Subcutaneous abdominal adipose tissue (tissue), 5 donors: ENCODE measurements around the gene DHX29.

Source experiments
- H3K27ac ChIP-seq: one replicate; pipeline ENCODE4 v1.7.0; 2013; ENCODE audit warnings: low read depth, mild to moderate bottlenecking, inconsistent platforms, low read length, moderate library complexity
- H3K27me3 ChIP-seq, 5 donors: one replicate each; pipeline ENCODE4 v1.7.0; 2013; ENCODE audit warnings: low read length in 5 of 5, inconsistent platforms in 1 of 5; ENCODE audit not compliant: control insufficient read depth in 5 of 5, insufficient read depth in 4 of 5
- H3K36me3 ChIP-seq, 5 donors: one replicate each; pipeline ENCODE4 v1.7.0; 2013; ENCODE audit warnings: low read length in 5 of 5; ENCODE audit not compliant: control insufficient read depth in 5 of 5, insufficient read depth in 5 of 5
- H3K4me1 ChIP-seq, 5 donors: one replicate each; pipeline ENCODE4 v1.7.0; 2013; ENCODE audit warnings: low read length in 5 of 5, mild to moderate bottlenecking in 3 of 5, moderate library complexity in 1 of 5; ENCODE audit not compliant: control insufficient read depth in 5 of 5, insufficient read depth in 5 of 5
- H3K4me3 ChIP-seq, 5 donors: one replicate each; pipeline ENCODE4 v1.7.0; 2013; ENCODE audit warnings: low read length in 5 of 5, low read depth in 1 of 5
- H3K9ac ChIP-seq, 5 donors: one replicate each; pipeline ENCODE4 v1.7.0; 2013; ENCODE audit warnings: low read length in 5 of 5, mild to moderate bottlenecking in 4 of 5, moderate library complexity in 3 of 5
- H3K9me3 ChIP-seq, 5 donors: one replicate each; pipeline ENCODE4 v1.7.0; 2013; ENCODE audit warnings: low read length in 5 of 5; ENCODE audit not compliant: control insufficient read depth in 5 of 5
- donor health status: healthy.
- donor health status: healthy.
- donor health status: healthy.
- donor health status: healthy.
- donor health status: healthy.

Gene DHX29

DNA sequence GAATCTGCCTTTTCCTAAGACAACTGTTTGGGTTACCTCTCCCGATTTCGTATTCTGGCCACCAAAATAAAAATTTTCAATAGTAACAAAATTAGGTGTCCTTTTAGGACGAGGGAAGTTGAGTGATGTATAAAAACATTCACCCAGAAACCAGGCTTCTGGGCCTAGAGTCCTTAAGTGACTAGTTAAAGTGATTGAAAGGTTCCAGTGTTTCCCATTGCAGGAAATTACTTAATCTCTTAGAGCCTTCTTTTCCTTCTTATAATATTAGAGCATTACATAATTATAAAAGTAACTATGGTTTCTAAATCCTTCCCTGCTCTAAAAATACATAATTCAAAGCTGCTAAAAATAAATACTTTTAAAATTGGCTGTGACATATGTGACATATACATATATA is 87.7 kb downstream of the DHX29 start:
- Histone ChIP-seq H3K9me3 (no peaks in the 10 kb centered on the region), H3K27ac (no peak overlapping the region), H3K36me3 (no peaks in the 10 kb centered on the region), H3K27me3 (peaks cover 44 to 62% (median 46%) of the 10 kb centered on the region in 5 donors), H3K9ac (no peak overlapping the region), H3K4me1 (peaks cover 2 to 20% (median 18%) of the 10 kb centered on the region in 5 donors), H3K4me3 (no peak overlapping the region)

DNA sequence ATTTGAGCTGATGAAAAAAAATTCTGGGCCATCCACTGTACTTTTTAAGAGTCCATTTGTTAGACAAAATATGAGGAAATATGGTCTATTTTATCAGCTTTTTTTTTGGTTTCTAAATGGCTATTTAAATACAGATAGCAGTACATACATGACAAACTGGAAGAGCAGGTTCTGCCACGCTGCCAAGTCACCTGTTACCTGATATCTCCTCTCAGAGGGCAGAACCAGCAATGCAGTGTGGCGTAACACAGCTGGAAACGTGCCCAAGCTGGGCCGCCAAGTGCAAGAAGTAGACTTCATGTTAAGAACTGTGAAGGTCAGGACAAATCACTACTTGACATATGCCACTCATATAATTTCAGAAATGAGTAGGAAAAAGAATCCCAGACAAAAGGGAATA is 88.5 kb downstream of the DHX29 start:
- H3K27me3 ChIP-seq, result peaks cover 36 to 54% (median 43%) of the 10 kb centered on the region in 5 donors
- H3K9me3 ChIP-seq, result no peaks in the 10 kb centered on the region
- no peak overlapping the region for H3K27ac ChIP-seq
- H3K4me3 ChIP-seq, result no peak overlapping the region
- peaks cover 2 to 20% (median 18%) of the 10 kb centered on the region in 5 donors for H3K4me1 ChIP-seq
- H3K36me3 ChIP-seq, result no peaks in the 10 kb centered on the region
- H3K9ac ChIP-seq, result no peak overlapping the region

DNA sequence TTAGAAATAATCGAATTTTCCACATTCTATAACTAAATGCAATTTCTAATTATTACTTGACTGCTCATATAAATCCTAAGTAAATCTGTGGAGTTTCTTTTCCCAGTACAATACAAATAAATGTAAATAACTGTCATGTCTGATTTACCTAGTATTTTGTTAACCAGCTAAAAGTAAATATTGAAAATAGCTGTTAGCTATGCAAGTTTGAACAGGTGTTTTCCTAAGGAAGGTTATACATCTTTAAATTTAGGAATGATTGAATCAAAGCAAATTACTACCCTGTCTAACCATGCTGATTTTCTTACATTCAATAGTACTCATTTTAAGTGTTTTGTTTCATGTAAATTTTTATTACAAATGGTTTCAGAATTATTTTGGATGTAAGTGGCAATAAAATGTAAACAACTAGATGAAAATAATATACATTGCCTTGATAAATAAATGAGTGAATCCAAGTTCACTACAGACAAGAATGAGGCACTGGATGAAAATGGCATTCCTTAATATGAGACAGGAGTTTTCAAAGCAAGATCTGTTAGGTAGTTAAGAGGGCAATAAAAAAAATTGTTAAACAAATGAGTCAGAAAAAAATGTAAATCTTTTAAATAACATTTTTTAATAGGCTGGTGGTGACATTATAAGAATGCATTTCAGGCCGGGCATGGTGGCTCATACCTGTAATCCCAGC is 96.2 kb downstream of the DHX29 start:
- Histone ChIP-seq H3K36me3 (no peaks in the 10 kb centered on the region), H3K4me3 (no peak overlapping the region), H3K4me1 (no peaks in the 10 kb centered on the region), H3K27me3 (peaks cover 0 to 5% (median 0%) of the 10 kb centered on the region in 5 donors), H3K27ac (no peak overlapping the region), H3K9ac (no peak overlapping the region), H3K9me3 (no peaks in the 10 kb centered on the region)
